HG03575 (cell line): Measurements from ENCODE around the gene PYDC1.
"Not testable (repeated sequence)": the region's sequence is repeated elsewhere in the genome, so short reads cannot be mapped to it uniquely, and the experiment has no call there.

Experiments
- ATAC-seq: cut with Tn5 transposase; IDR thresholded peaks from one replicate; pipeline ENCODE4 v1.9.1; 2021; ENCODE audit not compliant: unreplicated experiment, insufficient number of reproducible peaks, low FRiP score; ENCODE audit errors: extremely low read depth

PYDC1 gene

GRCh38 chr16:31200111-31200510, 16.8 kb downstream of the PYDC1 start:
- ATAC-seq = not testable (repeated sequence)

- ATAC-seq = no peak
These were observed 17.4 kb downstream of the PYDC1 start for GRCh38 chr16:31199430-31200041.

GRCh38 chr16:31198207-31198882, 18.6 kb downstream of the PYDC1 start:
- no peak for ATAC-seq

GRCh38 chr16:31196324-31197088, 20.4 kb downstream of the PYDC1 start:
- ATAC-seq = no peak

GRCh38 chr16:31195861-31196260, 21.1 kb downstream of the PYDC1 start:
- ATAC-seq = not testable (repeated sequence)

GRCh38 chr16:31194898-31195297, 22.0 kb downstream of the PYDC1 start:
- ATAC-seq = no peak

DNA sequence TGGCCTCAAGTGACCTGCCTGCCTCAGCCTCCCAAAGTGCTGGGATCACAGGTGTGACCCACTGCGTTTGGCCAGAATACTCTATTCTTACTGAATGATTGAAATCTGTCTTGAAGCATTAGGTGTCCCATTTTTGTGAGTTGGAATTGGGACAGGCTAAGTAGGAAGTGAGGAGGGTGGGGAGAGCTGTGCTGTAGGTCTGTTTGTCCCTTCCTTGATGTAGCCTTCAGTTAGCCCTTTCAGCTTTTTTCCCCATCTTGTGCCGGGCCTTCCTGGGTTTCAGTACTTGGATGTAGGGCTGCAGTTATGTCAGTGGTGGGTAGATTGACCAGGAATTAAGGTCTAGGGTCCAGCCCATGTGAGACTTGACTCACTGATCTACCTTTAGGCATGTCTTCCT, 23.1 kb downstream of the PYDC1 start:
- ATAC-seq = no peak

DNA sequence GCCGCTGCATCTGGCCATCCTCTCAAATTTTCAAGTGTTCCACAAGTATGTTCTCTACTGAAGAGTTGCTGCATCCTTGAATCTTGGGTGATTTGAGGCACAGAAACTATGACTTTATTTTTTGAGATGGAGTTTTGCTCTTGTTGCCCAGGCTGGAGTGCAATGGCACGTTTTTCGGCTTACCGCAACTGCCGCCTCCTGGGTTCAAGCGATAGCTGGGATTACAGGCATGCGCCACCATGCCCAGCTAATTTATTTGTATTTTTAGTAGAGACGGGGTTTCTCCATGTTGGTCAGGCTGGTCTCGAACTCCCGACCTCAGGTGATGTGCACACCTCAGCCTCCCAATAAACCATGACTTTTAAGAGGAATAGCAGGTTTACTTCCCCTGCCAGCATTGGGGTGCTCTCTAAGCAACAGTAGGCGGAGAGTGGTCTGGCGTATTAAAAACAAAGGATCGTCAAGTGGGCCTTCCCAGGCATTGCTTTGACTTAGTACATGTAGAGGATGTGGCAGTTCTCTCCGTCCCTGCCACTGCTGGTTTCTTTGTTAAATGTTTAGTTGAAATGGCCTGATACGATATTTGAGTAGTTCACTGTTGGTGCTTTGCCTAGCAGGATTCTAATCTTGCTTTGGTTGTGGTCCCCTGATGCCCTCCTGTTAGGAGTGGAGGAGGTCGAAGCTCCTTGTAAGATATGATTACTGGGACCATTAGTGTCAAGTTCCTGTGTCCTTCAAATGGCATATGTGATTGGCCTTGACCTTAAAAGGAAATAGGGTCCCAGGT, 23.9 kb downstream of the PYDC1 start:
- no peak for ATAC-seq

GRCh38 chr16:31191697-31192428, 25.1 kb downstream of the PYDC1 start:
- ATAC-seq = no peak

- ATAC-seq = no peak
These were observed 26.0 kb downstream of the PYDC1 start for GRCh38 chr16:31190818-31191444.

DNA sequence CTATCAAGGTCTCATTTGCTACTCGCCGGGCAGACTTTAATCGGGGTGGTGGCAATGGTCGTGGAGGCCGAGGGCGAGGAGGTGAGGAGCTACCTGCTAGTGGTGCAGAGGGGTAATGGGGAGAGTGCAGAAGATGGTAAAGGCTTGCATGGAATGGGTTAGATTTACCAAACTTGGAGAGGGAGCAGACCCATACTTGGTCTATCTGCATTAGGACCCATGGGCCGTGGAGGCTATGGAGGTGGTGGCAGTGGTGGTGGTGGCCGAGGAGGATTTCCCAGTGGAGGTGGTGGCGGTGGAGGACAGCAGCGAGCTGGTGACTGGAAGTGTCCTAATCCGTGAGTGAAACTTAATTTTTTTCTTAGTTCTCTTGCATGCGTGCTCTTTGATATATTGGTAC, 26.9 kb downstream of the PYDC1 start:
- ATAC-seq = no peak

GRCh38 chr16:31189412-31189778, 27.5 kb downstream of the PYDC1 start:
- ATAC-seq = no peak

DNA sequence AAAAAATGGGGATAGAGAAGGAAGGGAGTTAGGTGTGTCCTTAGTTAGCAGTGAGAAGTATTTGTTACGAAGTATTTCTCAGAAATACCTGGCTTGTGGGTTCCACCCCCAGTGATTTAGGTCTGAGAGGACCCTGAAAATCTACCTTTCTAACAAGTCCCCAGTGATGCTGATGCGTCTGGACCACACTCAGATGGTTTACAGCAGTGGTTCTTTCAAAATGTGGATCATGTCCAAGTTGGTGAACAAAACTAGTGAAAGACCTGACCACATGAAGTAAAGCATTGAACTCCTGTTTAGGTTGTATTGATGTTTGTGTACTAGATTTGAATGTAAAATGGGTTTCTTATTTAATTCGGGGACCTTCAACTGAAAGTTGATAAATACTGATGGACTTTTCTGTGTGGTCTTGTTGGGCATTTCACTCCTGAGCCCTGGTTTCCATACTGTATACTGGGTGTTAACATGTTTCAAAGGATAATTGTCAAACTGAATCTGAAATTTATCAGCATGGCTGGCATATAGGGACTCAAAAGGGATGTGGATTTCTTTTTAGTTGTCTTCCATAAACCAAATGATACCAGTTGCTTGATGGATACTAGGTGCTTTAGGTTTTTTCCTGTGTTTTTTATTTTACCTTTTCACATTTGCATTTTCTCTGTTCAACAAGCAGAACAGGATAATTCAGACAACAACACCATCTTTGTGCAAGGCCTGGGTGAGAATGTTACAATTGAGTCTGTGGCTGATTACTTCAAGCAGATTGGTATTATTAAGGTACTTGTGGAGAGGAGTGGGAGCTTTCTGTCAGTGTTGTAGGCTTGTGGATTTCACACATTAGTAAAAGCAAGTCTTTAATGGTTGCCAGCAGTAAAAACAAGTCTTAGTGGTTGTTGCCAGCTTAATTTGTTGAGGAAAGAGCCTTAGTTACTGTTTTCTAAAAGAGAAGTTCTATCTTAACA, 28.2 kb downstream of the PYDC1 start:
- no peak for ATAC-seq

DNA sequence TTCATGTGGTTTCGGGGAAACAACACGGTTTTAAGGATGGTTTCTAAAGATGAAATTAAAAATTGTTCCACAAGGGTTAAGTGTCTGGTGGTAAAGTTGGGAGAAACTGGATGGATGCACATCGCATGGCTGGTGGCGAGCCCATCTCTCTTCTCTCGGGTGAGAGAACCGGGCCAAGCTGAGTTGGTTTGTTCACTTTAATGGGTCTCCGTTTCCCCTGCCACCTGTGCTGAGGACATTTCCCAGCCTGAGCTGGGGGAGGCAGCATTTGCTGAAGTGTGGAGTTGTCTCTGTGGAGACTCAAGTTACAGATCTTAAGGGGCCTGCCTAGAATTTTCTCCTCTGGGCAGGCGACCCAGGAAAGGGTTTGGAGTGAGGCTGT, 29.1 kb downstream of the PYDC1 start:
- ATAC-seq = no peak

DNA sequence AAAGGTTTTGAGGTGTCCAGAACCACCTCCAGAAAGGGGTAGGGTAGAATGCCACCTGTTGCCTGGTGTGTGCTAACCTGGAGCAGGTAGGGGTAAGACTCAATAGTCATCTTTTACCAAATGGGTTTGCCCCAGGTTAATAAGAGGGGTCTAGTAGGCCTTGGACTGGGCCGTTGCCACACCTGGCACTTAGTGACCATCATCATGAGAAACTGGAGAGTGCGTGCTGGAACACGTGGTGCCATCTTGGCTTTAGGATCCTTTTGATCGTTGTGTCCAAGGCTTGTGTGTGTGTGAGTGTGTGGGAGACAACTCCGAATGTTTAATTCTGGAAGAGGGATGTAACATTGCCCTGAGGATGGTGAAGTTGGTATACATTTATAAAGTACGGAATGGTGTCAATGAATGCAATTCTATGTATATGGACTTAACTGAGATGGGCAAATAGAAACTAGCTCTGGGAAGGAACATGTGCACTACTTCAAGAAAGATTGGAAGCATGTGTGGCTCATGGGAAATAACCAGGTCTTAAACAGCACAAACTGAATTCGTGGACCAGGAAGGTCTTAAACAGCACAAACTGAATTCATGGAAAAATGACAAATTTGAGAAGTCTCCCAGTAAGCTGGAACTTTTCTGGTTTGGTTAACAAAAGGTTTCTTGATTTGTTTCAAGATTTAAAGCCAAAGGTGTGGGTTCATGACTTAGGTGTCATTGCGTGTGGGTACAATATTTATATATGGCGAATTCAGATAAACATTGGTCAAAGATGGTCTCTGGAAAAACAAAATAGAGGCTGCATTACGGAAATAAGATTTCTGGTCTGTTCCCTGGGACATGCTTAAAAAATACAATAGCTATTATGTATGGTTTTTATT, 29.8 kb downstream of the PYDC1 start:
- ATAC-seq = no peak

GRCh38 chr16:31186176-31186575, 30.8 kb downstream of the PYDC1 start:
- ATAC-seq = no peak

- no peak for ATAC-seq
These were observed 31.6 kb downstream of the PYDC1 start for GRCh38 chr16:31185339-31185738.
